SU-DHL-6 (cell line): Measurements from ENCODE around the gene ADAMTS14.

ENCODE experiments used
- H2AFZ ChIP-seq: fragments of 200-600 bp; sonication (generic); 2 replicates; pipeline ENCODE4 v1.6.1; 2014; ENCODE audit warnings: low read depth, mild to moderate bottlenecking, moderate library complexity, mixed read lengths, antibody characterized with exemption, low read length; ENCODE audit not compliant: severe bottlenecking
- H3F3A ChIP-seq: fragments of 200-600 bp; shearing (Covaris generic); 2 replicates; pipeline ENCODE4 v1.6.0; 2016; ENCODE audit warnings: antibody characterized with exemption, mild to moderate bottlenecking; ENCODE audit not compliant: insufficient read depth
- H3K27ac ChIP-seq: fragments of 200-600 bp; sonication (generic); 2 replicates; pipeline ENCODE4 v1.5.1; 2016; ENCODE audit warnings: low read depth, mild to moderate bottlenecking, low read length, moderate library complexity, mixed read lengths
- H3K27me3 ChIP-seq: fragments of 200-600 bp; sonication (generic), shearing (Covaris generic); 2 replicates; pipeline ENCODE4 v1.6.0; 2014; ENCODE audit warnings: mild to moderate bottlenecking, low read length
- H3K36me3 ChIP-seq: fragments of 200-600 bp; sonication (generic); 2 replicates; pipeline ENCODE4 v1.6.1; 2014; ENCODE audit warnings: mild to moderate bottlenecking, low read length, mixed read lengths
- H3K4me2 ChIP-seq: fragments of 300-600, 200-600 bp; shearing (Covaris generic), sonication (generic); 2 replicates; pipeline ENCODE4 v1.6.0; 2014; ENCODE audit warnings: low read length, low read depth, mild to moderate bottlenecking; ENCODE audit not compliant: poor library complexity, severe bottlenecking
- H3K4me3 ChIP-seq: fragments of 200-600 bp; sonication (generic); 2 replicates; pipeline ENCODE4 v1.5.1; 2014; ENCODE audit warnings: antibody characterized with exemption, low read length, mild to moderate bottlenecking, mixed read lengths; ENCODE audit not compliant: insufficient read depth, poor library complexity, severe bottlenecking
- H3K79me2 ChIP-seq: fragments of 200-600 bp; sonication (generic); 2 replicates; pipeline ENCODE4 v1.6.1; 2014; ENCODE audit warnings: mild to moderate bottlenecking, low read length, moderate library complexity; ENCODE audit not compliant: insufficient read depth
- H3K9ac ChIP-seq: fragments of 200-600 bp; sonication (generic); 2 replicates; pipeline ENCODE4 v1.7.0; 2014; ENCODE audit warnings: mild to moderate bottlenecking, low read length
- H3K9me2 ChIP-seq: fragments of 200-600 bp; sonication (generic); replicated peaks from 2 replicates; pipeline ENCODE4 v1.6.1; 2014; ENCODE audit warnings: low read length; ENCODE audit not compliant: insufficient read depth
- H3K9me3 ChIP-seq: fragments of 200-600 bp; sonication (generic); 2 replicates; pipeline ENCODE4 v1.6.1; 2014; ENCODE audit warnings: low read length, mixed read lengths; ENCODE audit not compliant: insufficient read depth
- H4K20me1 ChIP-seq: fragments of 200-600 bp; sonication (generic); 2 replicates; pipeline ENCODE4 v1.6.1; 2014; ENCODE audit warnings: low read depth, mild to moderate bottlenecking, antibody characterized with exemption, low read length, moderate library complexity, mixed read lengths
- EZH2phosphoT487 ChIP-seq: fragments of 200-600 bp; sonication (generic), shearing (Covaris generic); conservative IDR thresholded peaks from 2 replicates; pipeline ENCODE4 v1.6.1; 2018; ENCODE audit warnings: mild to moderate bottlenecking, antibody characterized with exemption, low read length, moderate library complexity, mixed read lengths
- TF ChIP-seq, protein P1 (sequence below): fragments of 200-600 bp; sonication (generic); IDR thresholded peaks from one replicate; pipeline ENCODE4 v1.5.1; 2017; ENCODE audit warnings: antibody characterized with exemption, mild to moderate bottlenecking, low read length, moderate library complexity; ENCODE audit not compliant: insufficient read depth, poor library complexity, severe bottlenecking

The ADAMTS14 gene

DNA sequence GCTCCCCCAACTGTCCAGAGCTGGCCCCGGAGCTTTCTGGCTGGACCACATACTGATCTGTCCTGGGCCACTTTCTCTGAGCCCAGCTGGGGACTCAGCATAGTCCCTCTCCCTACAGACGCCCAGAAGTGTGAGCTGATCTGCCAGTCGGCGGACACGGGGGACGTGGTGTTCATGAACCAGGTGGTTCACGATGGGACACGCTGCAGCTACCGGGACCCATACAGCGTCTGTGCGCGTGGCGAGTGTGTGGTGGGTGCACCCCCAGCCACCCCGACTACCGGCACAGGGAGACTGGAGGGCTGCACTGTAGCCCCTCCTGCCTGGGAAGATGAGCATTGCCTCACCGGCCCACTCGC lies 71.1 kb downstream of the ADAMTS14 start:
- H3K27ac ChIP-seq = no peak overlapping the region
- H3K9me2 ChIP-seq = no peaks in the 10 kb centered on the region
- TF ChIP-seq, protein P1, sequence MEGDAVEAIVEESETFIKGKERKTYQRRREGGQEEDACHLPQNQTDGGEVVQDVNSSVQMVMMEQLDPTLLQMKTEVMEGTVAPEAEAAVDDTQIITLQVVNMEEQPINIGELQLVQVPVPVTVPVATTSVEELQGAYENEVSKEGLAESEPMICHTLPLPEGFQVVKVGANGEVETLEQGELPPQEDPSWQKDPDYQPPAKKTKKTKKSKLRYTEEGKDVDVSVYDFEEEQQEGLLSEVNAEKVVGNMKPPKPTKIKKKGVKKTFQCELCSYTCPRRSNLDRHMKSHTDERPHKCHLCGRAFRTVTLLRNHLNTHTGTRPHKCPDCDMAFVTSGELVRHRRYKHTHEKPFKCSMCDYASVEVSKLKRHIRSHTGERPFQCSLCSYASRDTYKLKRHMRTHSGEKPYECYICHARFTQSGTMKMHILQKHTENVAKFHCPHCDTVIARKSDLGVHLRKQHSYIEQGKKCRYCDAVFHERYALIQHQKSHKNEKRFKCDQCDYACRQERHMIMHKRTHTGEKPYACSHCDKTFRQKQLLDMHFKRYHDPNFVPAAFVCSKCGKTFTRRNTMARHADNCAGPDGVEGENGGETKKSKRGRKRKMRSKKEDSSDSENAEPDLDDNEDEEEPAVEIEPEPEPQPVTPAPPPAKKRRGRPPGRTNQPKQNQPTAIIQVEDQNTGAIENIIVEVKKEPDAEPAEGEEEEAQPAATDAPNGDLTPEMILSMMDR = no peak
- no peak for TF ChIP-seq EZH2phosphoT487
- no peaks in the 10 kb centered on the region for H3K36me3 ChIP-seq
- H4K20me1 ChIP-seq = no peaks in the 10 kb centered on the region
- H3K9ac ChIP-seq = no peak overlapping the region
- H3K4me3 ChIP-seq = no peak overlapping the region
- no peak overlapping the region for H2AFZ ChIP-seq
- no peaks in the 10 kb centered on the region for H3K79me2 ChIP-seq
- H3K27me3 ChIP-seq = no peaks in the 10 kb centered on the region
- no peaks in the 10 kb centered on the region for H3F3A ChIP-seq
- H3K4me2 ChIP-seq = no peak overlapping the region
- H3K9me3 ChIP-seq = no peaks in the 10 kb centered on the region

DNA sequence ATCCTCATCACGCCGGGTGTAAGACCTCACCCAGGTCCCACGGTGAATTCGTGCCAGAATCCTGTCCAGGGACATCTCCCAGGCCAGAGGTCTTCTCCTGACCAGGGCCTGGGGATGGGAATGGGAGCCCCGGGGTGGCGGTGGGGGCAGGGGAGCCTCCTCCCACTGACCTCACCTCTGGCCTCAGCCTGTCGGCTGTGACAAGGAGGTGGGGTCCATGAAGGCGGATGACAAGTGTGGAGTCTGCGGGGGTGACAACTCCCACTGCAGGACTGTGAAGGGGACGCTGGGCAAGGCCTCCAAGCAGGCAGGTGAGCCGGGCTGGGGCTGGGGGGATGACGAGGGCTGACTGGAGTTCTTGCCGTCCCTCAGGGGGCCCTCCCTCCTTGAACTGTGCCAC lies 71.6 kb downstream of the ADAMTS14 start:
- Histone ChIP-seq H3K79me2 (no peaks in the 10 kb centered on the region), H3K4me2 (no peak overlapping the region), H4K20me1 (no peaks in the 10 kb centered on the region), H2AFZ (no peak overlapping the region), H3K9ac (no peak overlapping the region), H3K9me3 (no peaks in the 10 kb centered on the region), H3K4me3 (no peak overlapping the region), H3K27me3 (no peaks in the 10 kb centered on the region), H3K9me2 (no peaks in the 10 kb centered on the region), H3K36me3 (no peaks in the 10 kb centered on the region), H3K27ac (no peak overlapping the region), H3F3A (no peaks in the 10 kb centered on the region)
- TF ChIP-seq, protein P1 = no peak
- no peak for TF ChIP-seq EZH2phosphoT487

DNA sequence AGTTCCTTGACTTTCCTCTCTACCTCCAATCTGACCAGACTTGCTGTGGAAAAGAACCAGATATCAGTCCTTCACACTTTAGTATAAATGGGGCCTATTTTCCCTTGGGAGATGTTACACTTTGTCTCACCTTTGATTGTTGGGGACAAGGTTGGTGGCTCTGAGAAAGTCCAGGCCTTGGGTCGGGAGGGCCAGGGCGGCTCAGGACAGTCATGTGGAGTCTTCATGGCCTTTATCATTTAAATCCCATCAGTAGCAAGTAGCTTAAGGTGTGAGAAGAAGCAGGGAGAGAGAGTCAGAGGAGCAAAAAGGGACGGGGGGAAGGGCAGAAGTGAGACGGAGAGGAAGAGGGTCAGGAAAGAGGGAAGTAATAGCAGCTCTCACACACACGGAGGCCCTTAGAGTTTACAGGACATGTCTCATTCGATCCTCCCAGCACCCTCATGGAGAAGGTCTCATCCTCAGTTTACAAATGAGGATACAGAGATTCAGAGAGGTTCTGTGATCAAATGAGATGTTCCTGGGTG lies 72.4 kb downstream of the ADAMTS14 start:
- Histone ChIP-seq H3K9ac (no peak overlapping the region), H3K9me2 (no peaks in the 10 kb centered on the region), H3K79me2 (no peaks in the 10 kb centered on the region), H2AFZ (no peak overlapping the region), H3K4me2 (no peak overlapping the region), H3K4me3 (no peak overlapping the region), H3K9me3 (no peaks in the 10 kb centered on the region), H3K27ac (no peak overlapping the region), H4K20me1 (no peaks in the 10 kb centered on the region), H3K27me3 (no peaks in the 10 kb centered on the region), H3K36me3 (no peaks in the 10 kb centered on the region), H3F3A (no peaks in the 10 kb centered on the region)
- TF ChIP-seq, protein P1 = no peak
- no peak for TF ChIP-seq EZH2phosphoT487
